Lower leg skin (tissue), 3 donors: ENCODE data around the gene PDE8A.

ENCODE experiments used
- POLR2A ChIP-seq, 2 donors: fragments of 450-650 bp; IDR thresholded peaks; one replicate each; pipeline ENCODE4 v1.6.1; 2016 to 2017; ENCODE audit warnings: antibody characterized with exemption in 2 of 2, mild to moderate bottlenecking in 1 of 2, moderate library complexity in 1 of 2
- TF ChIP-seq, protein P1 (sequence below), 3 donors: fragments of 450-650 bp; IDR thresholded peaks; one replicate each; pipeline ENCODE4 v1.5.1; 2016; ENCODE audit warnings: antibody characterized with exemption in 3 of 3, mild to moderate bottlenecking in 3 of 3, moderate library complexity in 2 of 3

DNA sequence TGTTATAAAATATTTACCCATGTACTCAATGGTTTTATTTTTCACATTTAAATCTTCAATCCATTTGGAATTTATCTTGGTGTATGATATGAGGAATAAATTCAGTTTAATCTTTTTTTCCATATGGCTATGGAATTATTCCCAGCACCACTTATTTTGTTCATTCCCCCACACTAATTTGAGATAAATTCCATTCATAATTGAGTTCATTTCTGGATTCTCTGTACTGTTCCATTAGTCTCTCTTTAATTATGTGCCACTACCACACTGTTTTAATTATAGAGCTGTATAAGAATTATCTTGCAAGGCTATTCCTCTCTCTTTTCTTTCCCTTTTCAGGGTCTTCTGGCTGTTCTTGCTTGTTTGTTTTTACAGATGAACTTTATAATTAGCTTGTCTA is 34.6 kb downstream of the PDE8A start:
- TF ChIP-seq, protein P1, sequence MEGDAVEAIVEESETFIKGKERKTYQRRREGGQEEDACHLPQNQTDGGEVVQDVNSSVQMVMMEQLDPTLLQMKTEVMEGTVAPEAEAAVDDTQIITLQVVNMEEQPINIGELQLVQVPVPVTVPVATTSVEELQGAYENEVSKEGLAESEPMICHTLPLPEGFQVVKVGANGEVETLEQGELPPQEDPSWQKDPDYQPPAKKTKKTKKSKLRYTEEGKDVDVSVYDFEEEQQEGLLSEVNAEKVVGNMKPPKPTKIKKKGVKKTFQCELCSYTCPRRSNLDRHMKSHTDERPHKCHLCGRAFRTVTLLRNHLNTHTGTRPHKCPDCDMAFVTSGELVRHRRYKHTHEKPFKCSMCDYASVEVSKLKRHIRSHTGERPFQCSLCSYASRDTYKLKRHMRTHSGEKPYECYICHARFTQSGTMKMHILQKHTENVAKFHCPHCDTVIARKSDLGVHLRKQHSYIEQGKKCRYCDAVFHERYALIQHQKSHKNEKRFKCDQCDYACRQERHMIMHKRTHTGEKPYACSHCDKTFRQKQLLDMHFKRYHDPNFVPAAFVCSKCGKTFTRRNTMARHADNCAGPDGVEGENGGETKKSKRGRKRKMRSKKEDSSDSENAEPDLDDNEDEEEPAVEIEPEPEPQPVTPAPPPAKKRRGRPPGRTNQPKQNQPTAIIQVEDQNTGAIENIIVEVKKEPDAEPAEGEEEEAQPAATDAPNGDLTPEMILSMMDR (IDR thresholded peaks at IDR 0.05), result no peak
- no peak for TF ChIP-seq POLR2A (IDR thresholded peaks at IDR 0.05)
